ENCODE data around the gene PHACTR1.

Gene PHACTR1

GRCh38 chr6:12798326-12798725 is 81.8 kb downstream of the PHACTR1 start:
- TF ChIP-seq, protein P1, sequence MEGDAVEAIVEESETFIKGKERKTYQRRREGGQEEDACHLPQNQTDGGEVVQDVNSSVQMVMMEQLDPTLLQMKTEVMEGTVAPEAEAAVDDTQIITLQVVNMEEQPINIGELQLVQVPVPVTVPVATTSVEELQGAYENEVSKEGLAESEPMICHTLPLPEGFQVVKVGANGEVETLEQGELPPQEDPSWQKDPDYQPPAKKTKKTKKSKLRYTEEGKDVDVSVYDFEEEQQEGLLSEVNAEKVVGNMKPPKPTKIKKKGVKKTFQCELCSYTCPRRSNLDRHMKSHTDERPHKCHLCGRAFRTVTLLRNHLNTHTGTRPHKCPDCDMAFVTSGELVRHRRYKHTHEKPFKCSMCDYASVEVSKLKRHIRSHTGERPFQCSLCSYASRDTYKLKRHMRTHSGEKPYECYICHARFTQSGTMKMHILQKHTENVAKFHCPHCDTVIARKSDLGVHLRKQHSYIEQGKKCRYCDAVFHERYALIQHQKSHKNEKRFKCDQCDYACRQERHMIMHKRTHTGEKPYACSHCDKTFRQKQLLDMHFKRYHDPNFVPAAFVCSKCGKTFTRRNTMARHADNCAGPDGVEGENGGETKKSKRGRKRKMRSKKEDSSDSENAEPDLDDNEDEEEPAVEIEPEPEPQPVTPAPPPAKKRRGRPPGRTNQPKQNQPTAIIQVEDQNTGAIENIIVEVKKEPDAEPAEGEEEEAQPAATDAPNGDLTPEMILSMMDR (IDR thresholded peaks at IDR 0.05; ENCODE audit: control insufficient read depth, extremely low read depth, insufficient read depth) = no peak
- DNase-seq (ENCODE audit: low read depth) = no peak
- H3K4me3 ChIP-seq (ENCODE audit: low read depth, low read length) = no peak overlapping the region

GRCh38 chr6:12800120-12800519 is 83.6 kb downstream of the PHACTR1 start:
- TF ChIP-seq, protein P1 (IDR thresholded peaks at IDR 0.05; ENCODE audit: control insufficient read depth, extremely low read depth, insufficient read depth) = no peak

GRCh38 chr6:12801141-12801540 is 84.6 kb downstream of the PHACTR1 start:
- H3K4me3 ChIP-seq (ENCODE audit: low read depth, low read length) = no peak overlapping the region
- TF ChIP-seq, protein P1 (IDR thresholded peaks at IDR 0.05; ENCODE audit: control insufficient read depth, extremely low read depth, insufficient read depth) = no peak
- no peak for DNase-seq (ENCODE audit: low read depth)

More at GRCh38 chr6:12800120-12800519, 83.6 kb downstream of the PHACTR1 start:
- no peak overlapping the region for H3K4me3 ChIP-seq (ENCODE audit: low read depth, low read length)
- DNase-seq (ENCODE audit: low read depth) = no peak

- no peak overlapping the region for H3K4me3 ChIP-seq (ENCODE audit: low read depth, low read length)
- no peak for DNase-seq (ENCODE audit: low read depth)
- TF ChIP-seq, protein P1 (IDR thresholded peaks at IDR 0.05; ENCODE audit: control insufficient read depth, extremely low read depth, insufficient read depth) = no peak
Observed at GRCh38 chr6:12802440-12802839, 85.9 kb downstream of the PHACTR1 start.

DNA sequence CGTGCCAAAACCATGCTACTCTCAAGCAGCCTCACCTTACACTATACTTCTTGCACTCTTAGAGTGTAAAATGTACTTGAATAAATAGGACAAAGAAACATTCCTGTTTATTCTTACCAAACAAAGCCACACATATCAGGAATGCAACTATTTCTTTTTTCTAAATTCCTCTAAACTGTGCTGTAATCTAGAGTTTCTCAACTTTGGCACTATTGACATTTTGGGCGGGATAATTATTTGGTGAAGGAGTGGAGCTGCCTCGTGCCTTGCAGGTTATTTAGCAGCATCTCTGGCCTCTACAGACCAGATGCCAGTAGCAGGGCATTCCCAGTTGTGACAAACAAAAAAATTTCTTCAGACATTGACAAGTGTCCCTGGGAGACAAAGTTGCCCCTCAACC is 86.9 kb downstream of the PHACTR1 start:
- no peak overlapping the region for H3K4me3 ChIP-seq (ENCODE audit: low read depth, low read length)
- DNase-seq (ENCODE audit: low read depth) = no peak
- TF ChIP-seq, protein P1 (IDR thresholded peaks at IDR 0.05; ENCODE audit: control insufficient read depth, extremely low read depth, insufficient read depth) = no peak

DNA sequence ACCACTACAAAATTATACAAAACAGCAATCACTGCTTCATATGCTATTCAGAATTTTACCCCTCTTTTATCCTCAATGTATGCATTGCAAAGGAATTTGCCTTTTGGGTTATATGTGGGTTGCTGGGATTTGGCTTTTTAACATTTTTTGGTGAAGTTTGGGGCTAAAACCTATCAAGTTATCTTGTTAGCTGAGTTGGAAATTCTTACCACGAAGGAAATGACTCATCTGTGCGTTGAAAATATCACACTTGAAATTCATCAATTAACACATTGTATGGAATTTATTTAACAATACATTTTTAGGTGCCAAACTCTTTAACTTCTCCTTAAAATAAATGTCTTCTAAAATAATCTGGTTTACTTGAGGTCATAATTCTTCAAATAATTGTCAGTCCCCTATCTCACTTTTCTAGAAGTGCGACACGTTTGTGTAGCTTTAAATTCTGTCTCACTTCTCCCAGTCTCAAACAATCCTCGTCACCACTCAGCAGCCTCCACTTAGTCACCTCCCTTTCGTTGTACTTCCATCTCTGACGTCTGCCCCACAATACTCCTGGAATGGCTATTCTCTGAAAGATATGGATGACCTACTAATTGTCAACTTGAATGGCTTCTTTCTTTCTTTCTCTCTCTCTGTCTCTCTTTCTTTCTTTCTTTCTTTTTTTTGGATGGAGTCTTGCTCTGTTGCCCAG is 88.5 kb downstream of the PHACTR1 start:
- TF ChIP-seq, protein P1 (IDR thresholded peaks at IDR 0.05; ENCODE audit: control insufficient read depth, extremely low read depth, insufficient read depth) = no peak
- DNase-seq (ENCODE audit: low read depth) = no peak
- H3K4me3 ChIP-seq (ENCODE audit: low read depth, low read length) = no peak overlapping the region

- no peak overlapping the region for H3K4me3 ChIP-seq (ENCODE audit: low read depth, low read length)
- no peak for DNase-seq (ENCODE audit: low read depth)
- TF ChIP-seq, protein P1 (IDR thresholded peaks at IDR 0.05; ENCODE audit: control insufficient read depth, extremely low read depth, insufficient read depth) = no peak
Observed at GRCh38 chr6:12806136-12806535, 89.6 kb downstream of the PHACTR1 start.

Measured in LNCaP clone FGC (cell line).